Ascending aorta (tissue), 2 donors: ENCODE data around the gene AEBP2. TPM values are rescaled to one million over a fixed set of nuclear protein-coding genes. Genes with fewer than 3 reads are reported as not detected.
"Not testable (repeated sequence)": the region's sequence is repeated elsewhere in the genome, so short reads cannot be mapped to it uniquely, and the experiment has no call there.

Experiments used
- DNase-seq, 2 donors: peaks; one replicate each; pipeline ENCODE4 v3.0.0-alpha.2; 2019; ENCODE audit warnings: low spot score in 2 of 2
- H3K27ac ChIP-seq, 2 donors: fragments of 200-600 bp; sonication (generic); one replicate each; pipeline ENCODE4 v1.5.1; 2016 to 2017; ENCODE audit warnings: mild to moderate bottlenecking in 1 of 2
- H3K27me3 ChIP-seq: fragments of 200-600 bp; sonication (generic); one replicate; pipeline ENCODE4 v1.5.1; 2017
- H3K36me3 ChIP-seq, 2 donors: fragments of 200-600 bp; sonication (generic); one replicate each; pipeline ENCODE4 v1.5.1; 2016
- H3K4me1 ChIP-seq, 2 donors: fragments of 200-600 bp; sonication (generic); one replicate each; pipeline ENCODE4 v1.5.1; 2016 to 2017; ENCODE audit warnings: mild to moderate bottlenecking in 1 of 2
- H3K4me3 ChIP-seq, 2 donors: fragments of 200-600 bp; sonication (generic); one replicate each; pipeline ENCODE4 v1.5.1; 2016 to 2017; ENCODE audit warnings: mild to moderate bottlenecking in 1 of 2
- H3K9me3 ChIP-seq, 2 donors: fragments of 200-600 bp; sonication (generic); one replicate each; pipeline ENCODE4 v1.5.1; 2016
- intact Hi-C: fragments of 100-400 bp; cut with DNase I; formaldehyde crosslinking; loops from one replicate; pipeline ENCODE4 v1.15.1; 2023
- total RNA-seq: library from RNA; depleted of rRNA; stranded (reverse); fragments of >200 nt; gene quantifications from one replicate; pipeline ENCODE4 v1.1.0, GENCODE V29; 2016
- TF ChIP-seq, protein P1 (sequence below), 3 experiments: fragments of 200-600 bp in 2 of 3; fragments of 450-650 bp in 1 of 3; sonication (generic) in 2 of 3; IDR thresholded peaks; one replicate each; pipeline ENCODE4 v1.5.1; 2016 to 2019; ENCODE audit warnings: antibody characterized with exemption in 3 of 3, mild to moderate bottlenecking in 1 of 3, moderate library complexity in 1 of 3

Gene AEBP2
- total RNA-seq, 1 donor from 2014 or later = 29.6 TPM

DNA sequence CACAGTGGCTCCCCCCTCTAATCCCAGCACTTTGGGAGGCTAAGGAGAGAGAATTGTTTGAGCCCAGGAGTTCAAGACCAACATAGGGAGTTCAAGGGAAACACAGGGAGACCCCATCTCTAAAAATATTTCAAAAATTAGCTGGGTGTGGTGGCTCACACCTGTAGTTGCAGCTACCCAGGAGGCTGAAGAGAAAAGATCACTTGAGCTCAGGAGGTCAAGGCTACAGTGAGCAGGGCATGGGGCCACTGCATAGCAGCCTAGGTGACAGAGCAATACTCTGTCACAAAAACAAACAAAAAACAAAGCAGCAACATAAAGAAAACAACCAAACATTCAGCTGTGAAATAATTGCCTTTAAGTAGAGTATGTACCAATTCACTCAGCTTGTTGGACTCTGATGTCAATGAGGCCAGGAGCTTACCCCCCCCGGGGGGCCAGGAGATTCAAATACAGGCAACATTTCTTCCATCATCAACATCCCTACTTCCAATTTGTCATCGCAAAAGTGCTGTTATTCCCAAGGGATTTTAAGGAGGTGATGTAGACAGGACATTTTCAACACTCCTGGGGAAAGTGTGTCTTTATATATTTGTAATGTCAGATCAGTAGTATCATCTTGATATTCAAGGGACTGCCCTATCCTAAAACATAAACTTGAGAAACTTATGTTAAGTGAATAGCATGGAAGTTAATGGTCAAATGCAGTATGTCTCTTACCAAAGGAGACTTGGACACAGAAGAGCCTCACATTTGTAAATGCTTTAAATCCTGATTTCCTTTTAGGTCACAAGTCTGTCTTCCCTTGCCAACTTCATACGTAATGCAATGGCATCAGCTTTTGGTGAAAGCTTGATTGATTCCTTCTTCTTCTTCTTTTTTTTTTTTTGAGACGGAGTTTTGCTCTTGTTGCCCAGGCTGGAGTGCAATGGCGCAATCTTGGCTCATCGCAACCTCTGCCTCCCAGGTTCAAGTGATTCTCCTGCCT, 40.6 kb upstream of the AEBP2 start:
- no peaks in the 10 kb centered on the region for H3K9me3 ChIP-seq
- no peaks in the 10 kb centered on the region for H3K27me3 ChIP-seq
- H3K4me3 ChIP-seq = no peak overlapping the region
- no peak overlapping the region for H3K27ac ChIP-seq
- no peak for DNase-seq
- intact Hi-C loops = no loop called here
- H3K4me1 ChIP-seq = peaks cover 0 to 8% of the 10 kb centered on the region in 2 donors
- TF ChIP-seq, protein P1, sequence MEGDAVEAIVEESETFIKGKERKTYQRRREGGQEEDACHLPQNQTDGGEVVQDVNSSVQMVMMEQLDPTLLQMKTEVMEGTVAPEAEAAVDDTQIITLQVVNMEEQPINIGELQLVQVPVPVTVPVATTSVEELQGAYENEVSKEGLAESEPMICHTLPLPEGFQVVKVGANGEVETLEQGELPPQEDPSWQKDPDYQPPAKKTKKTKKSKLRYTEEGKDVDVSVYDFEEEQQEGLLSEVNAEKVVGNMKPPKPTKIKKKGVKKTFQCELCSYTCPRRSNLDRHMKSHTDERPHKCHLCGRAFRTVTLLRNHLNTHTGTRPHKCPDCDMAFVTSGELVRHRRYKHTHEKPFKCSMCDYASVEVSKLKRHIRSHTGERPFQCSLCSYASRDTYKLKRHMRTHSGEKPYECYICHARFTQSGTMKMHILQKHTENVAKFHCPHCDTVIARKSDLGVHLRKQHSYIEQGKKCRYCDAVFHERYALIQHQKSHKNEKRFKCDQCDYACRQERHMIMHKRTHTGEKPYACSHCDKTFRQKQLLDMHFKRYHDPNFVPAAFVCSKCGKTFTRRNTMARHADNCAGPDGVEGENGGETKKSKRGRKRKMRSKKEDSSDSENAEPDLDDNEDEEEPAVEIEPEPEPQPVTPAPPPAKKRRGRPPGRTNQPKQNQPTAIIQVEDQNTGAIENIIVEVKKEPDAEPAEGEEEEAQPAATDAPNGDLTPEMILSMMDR (IDR thresholded peaks at IDR 0.05) = no peak
- H3K36me3 ChIP-seq = no peaks in the 10 kb centered on the region

DNA sequence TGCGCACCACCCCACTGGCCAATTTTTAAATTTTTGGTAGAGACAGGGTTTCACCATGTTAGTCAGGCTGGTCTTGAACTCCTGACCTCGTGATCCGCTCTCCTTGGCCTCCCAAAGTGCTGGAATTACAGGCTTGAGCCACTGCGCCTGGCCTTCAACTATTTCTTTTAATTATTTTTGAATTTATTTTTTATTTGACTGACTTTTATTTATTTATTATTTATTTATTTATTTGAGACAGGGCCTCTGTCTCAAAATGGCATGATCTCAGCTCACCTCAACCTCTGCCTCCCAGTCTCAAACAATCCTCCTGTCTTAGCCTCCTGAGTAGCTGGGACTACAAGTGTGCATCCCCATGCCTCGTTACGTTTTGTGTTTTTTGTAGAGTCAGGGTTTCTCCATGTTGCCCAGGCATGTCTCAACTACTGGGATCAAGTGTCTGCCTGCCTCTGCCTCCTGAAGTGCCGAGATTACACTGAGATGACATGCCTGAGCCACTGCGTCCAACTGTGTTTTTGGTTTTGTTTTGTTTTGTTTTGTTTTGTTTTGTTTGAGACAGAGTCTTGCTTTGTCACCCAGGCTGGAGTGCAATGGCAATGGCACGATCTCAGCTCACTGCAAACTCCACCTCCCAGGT, 38.5 kb upstream of the AEBP2 start:
- DNase-seq, intact Hi-C loops, H3K9me3 ChIP-seq, H3K36me3 ChIP-seq, H3K27me3 ChIP-seq, H3K4me3 ChIP-seq, H3K27ac ChIP-seq, H3K4me1 ChIP-seq: not testable (repeated sequence)

DNA sequence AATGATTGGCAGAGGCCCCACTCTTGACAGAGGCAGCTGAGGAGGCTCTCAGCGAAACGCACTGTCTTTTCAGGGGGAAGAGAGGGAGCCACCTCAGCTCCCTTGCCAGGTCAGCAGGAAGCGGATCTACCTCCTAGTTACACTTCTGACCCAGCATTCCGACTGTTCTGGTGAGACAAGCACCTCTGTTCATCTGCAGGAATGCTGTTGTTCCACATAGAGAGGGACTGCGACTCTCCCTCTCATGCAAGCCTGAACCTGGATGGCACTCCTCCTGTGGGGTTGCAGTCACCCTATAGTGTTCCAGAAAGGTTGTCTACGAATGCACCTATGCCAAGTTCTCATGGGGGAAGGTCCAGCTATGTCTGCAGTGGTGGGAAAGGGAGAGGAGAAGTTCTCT, 37.1 kb upstream of the AEBP2 start:
- peak overlapping the region in 1 of 2 donors; percentile 17 for H3K27ac ChIP-seq
- H3K9me3 ChIP-seq = no peaks in the 10 kb centered on the region
- TF ChIP-seq, protein P1 (IDR thresholded peaks at IDR 0.05) = no peak
- H3K36me3 ChIP-seq = no peaks in the 10 kb centered on the region
- H3K4me1 ChIP-seq = peaks cover 0 to 8% of the 10 kb centered on the region in 2 donors
- DNase-seq = no peak
- no peaks in the 10 kb centered on the region for H3K27me3 ChIP-seq
- H3K4me3 ChIP-seq = no peak overlapping the region
- intact Hi-C loops = no loop called here

DNA sequence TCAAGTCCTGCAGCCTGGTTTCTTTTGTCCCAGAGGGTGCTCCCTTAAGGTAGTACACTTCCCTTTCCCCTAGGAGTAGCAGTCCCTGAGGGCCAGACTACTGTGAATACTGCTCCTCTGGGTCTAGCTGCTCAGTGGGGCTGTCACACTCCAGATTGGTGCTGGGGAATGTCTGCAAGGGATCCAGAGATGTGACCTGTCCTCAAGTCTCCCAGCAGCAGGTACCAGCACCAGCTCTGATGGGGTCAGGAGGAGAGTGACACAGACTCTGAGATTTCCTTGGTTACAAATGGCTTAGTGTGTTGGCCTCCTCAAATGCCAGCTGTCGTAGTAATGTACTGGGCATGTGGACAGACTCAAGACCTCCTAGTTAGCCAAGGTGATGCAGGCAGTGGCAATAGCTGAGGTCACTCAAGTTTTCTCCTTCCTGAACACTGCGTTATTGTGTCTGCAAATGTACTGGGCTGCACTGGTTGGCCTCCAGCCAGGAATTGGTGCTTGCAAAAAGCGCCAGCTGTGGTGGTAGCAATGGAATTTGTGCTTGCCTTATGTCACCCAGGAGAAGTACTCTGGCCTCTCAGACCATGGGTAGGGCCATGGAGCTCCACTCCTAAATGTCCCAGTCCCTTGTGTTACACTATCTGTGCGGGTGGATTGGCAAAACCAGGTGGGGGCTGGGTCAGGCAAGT, 36.4 kb upstream of the AEBP2 start:
- Histone ChIP-seq H3K4me3 (no peak overlapping the region), H3K27me3 (no peaks in the 10 kb centered on the region), H3K27ac (peak overlapping the region in 1 of 2 donors; percentile 17), H3K4me1 (peaks cover 0 to 8% of the 10 kb centered on the region in 2 donors), H3K36me3 (no peaks in the 10 kb centered on the region), H3K9me3 (no peaks in the 10 kb centered on the region)
- TF ChIP-seq, protein P1 (IDR thresholded peaks at IDR 0.05) = no peak
- intact Hi-C loops = no loop called here
- DNase-seq = peak in 1 of 2 donors; percentile 66

DNA sequence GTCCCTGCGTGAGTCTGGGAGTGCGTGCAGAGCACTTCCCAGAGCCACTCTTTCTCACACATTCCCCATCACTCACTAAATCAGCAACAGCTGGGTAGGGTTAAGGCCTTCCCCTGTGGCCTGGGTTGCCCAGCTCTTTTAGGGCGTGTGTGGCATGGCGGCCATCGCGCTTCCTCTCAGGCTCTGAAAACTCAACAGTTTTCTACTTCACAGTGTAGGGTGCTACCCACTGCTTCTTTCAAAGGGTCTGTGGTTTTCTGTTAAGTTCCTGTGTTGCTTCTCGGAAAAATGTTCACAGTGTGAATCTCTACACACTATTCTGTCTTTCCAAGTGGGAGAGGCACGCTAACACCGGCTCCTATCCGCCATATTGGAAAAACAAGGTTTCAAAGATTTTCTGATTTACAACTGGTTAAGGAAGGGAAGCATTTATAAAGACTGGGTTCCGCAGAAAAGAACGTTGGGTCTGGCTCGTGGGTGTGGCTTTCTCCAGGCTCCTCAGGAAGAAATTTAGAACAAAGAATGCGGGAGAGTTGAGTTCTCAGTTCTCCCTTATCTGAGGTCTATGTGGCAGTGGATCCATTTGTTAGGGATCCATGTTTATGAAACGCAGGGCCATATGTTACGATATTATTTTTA, 34.9 kb upstream of the AEBP2 start:
- H3K27ac ChIP-seq = no peak overlapping the region
- no peaks in the 10 kb centered on the region for H3K36me3 ChIP-seq
- no peaks in the 10 kb centered on the region for H3K9me3 ChIP-seq
- TF ChIP-seq, protein P1 (IDR thresholded peaks at IDR 0.05) = no peak
- no peak overlapping the region for H3K4me3 ChIP-seq
- no peaks in the 10 kb centered on the region for H3K27me3 ChIP-seq
- H3K4me1 ChIP-seq = peaks cover 0 to 11% of the 10 kb centered on the region in 2 donors
- DNase-seq = no peak
- intact Hi-C loops = no loop called here
